CD4-positive, alpha-beta memory T cell (primary cell): Measurements from ENCODE around the gene UST. TPM values are rescaled to one million over a fixed set of nuclear protein-coding genes. Genes with fewer than 3 reads are reported as not detected.
"Not testable (repeated sequence)": the region's sequence is repeated elsewhere in the genome, so short reads cannot be mapped to it uniquely, and the experiment has no call there.

Experiments
- CTCF ChIA-PET: fragments of 350-600 bp; sonication (Branson Sonifier 250); formaldehyde crosslinking; loops from one replicate; lab custom pipeline; 2021; ENCODE audit warnings: inconsistent platforms; ENCODE audit not compliant: partially characterized antibody; lab: Charles Lee
- POLR2A ChIA-PET: fragments of 350-600 bp; sonication (Branson Sonifier 250); formaldehyde crosslinking; loops from one replicate; lab custom pipeline; 2021; ENCODE audit not compliant: partially characterized antibody; lab: Charles Lee
- DNase-seq, 5 donors: peaks; one replicate each; pipeline versions ENCODE4 v3.0.0 to v3.0.0-alpha.2; 2020 to 2022; ENCODE audit warnings: mixed read lengths in 1 of 5
- H3K27ac ChIP-seq: one replicate; pipeline ENCODE4 v1.7.0; 2013; ENCODE audit warnings: low read depth, low read length
- H3K27me3 ChIP-seq: 2 replicates; pipeline ENCODE4 v1.7.0; 2013; ENCODE audit warnings: mild to moderate bottlenecking, low read length, moderate library complexity; ENCODE audit not compliant: insufficient read depth
- H3K36me3 ChIP-seq: 2 replicates; pipeline ENCODE4 v1.7.0; 2013; ENCODE audit warnings: mild to moderate bottlenecking, low read length, moderate library complexity; ENCODE audit not compliant: insufficient read depth
- H3K4me1 ChIP-seq: 2 replicates; pipeline ENCODE4 v1.7.0; 2013; ENCODE audit warnings: mild to moderate bottlenecking, low read length, moderate library complexity; ENCODE audit not compliant: insufficient read depth
- H3K4me3 ChIP-seq, 2 donors: one replicate each; pipeline ENCODE4 v1.7.0; 2013; ENCODE audit warnings: low read length in 2 of 2, mild to moderate bottlenecking in 1 of 2
- H3K9me3 ChIP-seq, 2 donors: one replicate each; pipeline ENCODE4 v1.7.0; 2013; ENCODE audit warnings: low read length in 2 of 2, control low read depth in 1 of 2; ENCODE audit not compliant: control insufficient read depth in 1 of 2
- H3K27ac Mint-ChIP-seq, 7 donors: one replicate each; pipeline ENCODE4 v1.8.0; 2020 to 2021; ENCODE audit warnings: mixed read lengths in 7 of 7, mild to moderate bottlenecking in 6 of 7, inconsistent platforms in 3 of 7, moderate library complexity in 3 of 7
- H3K27me3 Mint-ChIP-seq, 2 donors: one replicate each; pipeline ENCODE4 v1.8.0; 2020 to 2021; ENCODE audit warnings: mixed read lengths in 2 of 2
- H3K36me3 Mint-ChIP-seq, 2 donors: one replicate each; pipeline ENCODE4 v1.8.0; 2020 to 2021; ENCODE audit warnings: mixed read lengths in 2 of 2, inconsistent platforms in 1 of 2, mild to moderate bottlenecking in 1 of 2
- H3K4me1 Mint-ChIP-seq, 4 donors: one replicate each; pipeline ENCODE4 v1.8.0; 2020 to 2021; ENCODE audit warnings: mixed read lengths in 4 of 4, mild to moderate bottlenecking in 1 of 4
- H3K4me3 Mint-ChIP-seq, 8 donors: one replicate each; pipeline ENCODE4 v1.8.0; 2020 to 2021; ENCODE audit warnings: mixed read lengths in 8 of 8, mild to moderate bottlenecking in 7 of 8, moderate library complexity in 6 of 8, inconsistent platforms in 3 of 8
- H3K9me3 Mint-ChIP-seq, 8 donors: one replicate each; pipeline ENCODE4 v1.8.0; 2020 to 2021; ENCODE audit warnings: mixed read lengths in 8 of 8, mild to moderate bottlenecking in 5 of 8, inconsistent platforms in 3 of 8, moderate library complexity in 1 of 8
- intact Hi-C: fragments of 100-400 bp; cut with micrococcal nuclease; formaldehyde crosslinking; loops from one replicate; pipeline ENCODE4 v1.15.1; 2023
- polyA plus RNA-seq, 2 donors: library from polyadenylated mRNA; unstranded; fragments of 300-500 nt; fragmentation: Illumina TruSeq; gene quantifications; one replicate each; pipeline ENCODE4 v1.2.3, GENCODE V29; 2021
- total RNA-seq, 2 experiments: library from RNA; stranded (reverse); gene quantifications; one replicate each; pipeline ENCODE4 v1.2.3, GENCODE V29; 2021

Gene UST
- total and polyA plus RNA-seq, 4 experiments from 2014 or later, result 2.2 to 7.6 (median 5.1) TPM

DNA sequence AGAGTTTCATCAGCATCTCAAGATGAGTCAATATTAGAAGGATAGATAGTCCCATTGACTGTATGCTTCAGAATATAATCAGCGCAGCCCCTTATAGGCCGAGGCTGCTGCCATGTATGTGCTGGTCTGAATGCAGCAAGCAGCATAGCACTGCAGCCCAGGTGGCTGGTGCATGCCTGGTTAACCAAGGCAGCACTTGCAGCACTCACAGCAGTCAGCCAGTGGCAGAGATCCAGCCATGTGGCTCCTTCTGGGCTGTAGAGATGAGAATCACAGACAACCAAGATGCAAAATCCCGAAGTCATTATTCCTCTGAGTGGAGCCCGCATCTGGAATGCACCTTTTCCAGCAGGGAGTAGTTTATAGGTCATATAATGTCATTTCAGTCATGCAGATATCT is 251.9 kb downstream of the UST start:
- CTCF ChIA-PET, result no interaction called here
- DNase-seq, result no peak
- no peak overlapping the region for H3K27ac Mint-ChIP-seq
- no peaks in the 10 kb centered on the region for H3K27me3 Mint-ChIP-seq
- intact Hi-C loops, result no loop called here
- H3K9me3 ChIP-seq, result peaks cover 0 to 6% of the 10 kb centered on the region in 2 donors
- H3K4me3 ChIP-seq, result no peak overlapping the region
- no peak overlapping the region for H3K4me3 Mint-ChIP-seq
- peaks cover 0 to 19% (median 15%) of the 10 kb centered on the region in 8 donors for H3K9me3 Mint-ChIP-seq
- no peaks in the 10 kb centered on the region for H3K27me3 ChIP-seq
- POLR2A ChIA-PET, result no interaction called here
- peaks cover 15 to 24% (median 19%) of the 10 kb centered on the region in 4 donors for H3K4me1 Mint-ChIP-seq
- no peak overlapping the region for H3K27ac ChIP-seq
- H3K36me3 ChIP-seq, result no peaks in the 10 kb centered on the region
- peaks cover 13% of the 10 kb centered on the region for H3K4me1 ChIP-seq
- H3K36me3 Mint-ChIP-seq, result peaks cover 10 to 13% of the 10 kb centered on the region in 2 donors

GRCh38 chr6:148999501-148999900 is 252.7 kb downstream of the UST start:
- Histone ChIP-seq H3K27ac (no peak overlapping the region), H3K9me3 (peaks cover 0 to 6% of the 10 kb centered on the region in 2 donors), H3K36me3 (no peaks in the 10 kb centered on the region), H3K4me1 (peaks cover 13% of the 10 kb centered on the region), H3K4me3 (no peak overlapping the region), H3K27me3 (no peaks in the 10 kb centered on the region)
- Mint-ChIP-seq H3K27me3 (no peaks in the 10 kb centered on the region), H3K36me3 (peaks cover 10 to 11% of the 10 kb centered on the region in 2 donors), H3K4me3 (no peak overlapping the region), H3K27ac (no peak overlapping the region), H3K4me1 (peaks cover 15 to 30% (median 23%) of the 10 kb centered on the region in 4 donors), H3K9me3 (peaks cover 0 to 19% (median 15%) of the 10 kb centered on the region in 8 donors)
- CTCF ChIA-PET, result no interaction called here
- POLR2A ChIA-PET, result no interaction called here
- intact Hi-C loops, result no loop called here
- no peak for DNase-seq

- no peak overlapping the region for H3K27ac ChIP-seq
- Mint-ChIP-seq H3K4me1 (peaks cover 15 to 31% (median 23%) of the 10 kb centered on the region in 4 donors), H3K36me3 (peaks cover 8% of the 10 kb centered on the region in 2 donors), H3K27me3 (no peaks in the 10 kb centered on the region), H3K9me3 (peaks cover 0 to 19% (median 15%) of the 10 kb centered on the region in 8 donors), H3K4me3 (peak overlapping the region in 5 of 8 donors; percentile 42 to 75 (median 67)), H3K27ac (peak overlapping the region in 6 of 7 donors; percentile 3 to 70 (median 44))
- intact Hi-C loops, result no loop called here
- no peaks in the 10 kb centered on the region for H3K27me3 ChIP-seq
- H3K36me3 ChIP-seq, result no peaks in the 10 kb centered on the region
- ChIA-PET POLR2A (no interaction called here), CTCF (interaction anchor here (0.7 kb wide), 1 partner anchor 10 kb away, joined by 3 read pairs; no protein-coding TSS in a partner anchor)
- H3K4me3 ChIP-seq, result no peak overlapping the region
- H3K9me3 ChIP-seq, result peaks cover 0 to 6% of the 10 kb centered on the region in 2 donors
- peaks cover 13% of the 10 kb centered on the region for H3K4me1 ChIP-seq
- no peak for DNase-seq
These were observed 253.2 kb downstream of the UST start for GRCh38 chr6:148999929-149000468.

DNA sequence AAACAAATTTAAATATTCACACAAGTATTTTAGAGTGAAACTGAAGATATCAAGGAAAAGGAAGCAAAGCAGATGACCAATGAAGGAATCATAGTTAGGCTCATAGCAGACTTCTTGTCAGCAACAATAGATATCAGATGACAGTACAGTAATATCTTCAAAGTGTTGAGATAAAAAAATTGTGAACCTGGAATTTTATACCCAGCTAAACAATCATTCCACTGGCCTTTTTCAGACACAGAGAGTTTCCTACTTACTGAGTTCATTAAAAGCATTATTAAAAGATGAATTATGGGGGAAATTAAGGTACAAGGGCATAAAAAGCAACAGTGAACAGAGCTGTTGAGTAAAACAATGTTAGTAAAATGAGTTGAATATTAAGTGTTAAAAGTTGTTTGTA is 254.6 kb downstream of the UST start:
- Mint-ChIP-seq H3K9me3 (peaks cover 0 to 21% (median 15%) of the 10 kb centered on the region in 8 donors), H3K4me3 (no peak overlapping the region), H3K4me1 (peaks cover 15 to 31% (median 23%) of the 10 kb centered on the region in 4 donors), H3K27me3 (no peaks in the 10 kb centered on the region), H3K36me3 (peaks cover 14 to 19% of the 10 kb centered on the region in 2 donors), H3K27ac (no peak overlapping the region)
- ChIA-PET POLR2A (no interaction called here), CTCF (interaction anchor here (1.5 kb wide), 1 partner anchor 9 kb away, joined by 3 read pairs; no protein-coding TSS in a partner anchor)
- H3K27me3 ChIP-seq, result no peaks in the 10 kb centered on the region
- no peak overlapping the region for H3K27ac ChIP-seq
- intact Hi-C loops, result no loop called here
- H3K36me3 ChIP-seq, result no peaks in the 10 kb centered on the region
- DNase-seq, result no peak
- H3K4me3 ChIP-seq, result no peak overlapping the region
- peaks cover 13% of the 10 kb centered on the region for H3K4me1 ChIP-seq
- H3K9me3 ChIP-seq, result peaks cover 0 to 6% of the 10 kb centered on the region in 2 donors

- Histone ChIP-seq H3K4me3 (no peak overlapping the region), H3K27me3 (no peaks in the 10 kb centered on the region), H3K9me3 (peaks cover 0 to 6% of the 10 kb centered on the region in 2 donors), H3K27ac (no peak overlapping the region), H3K4me1 (peaks cover 13% of the 10 kb centered on the region), H3K36me3 (no peaks in the 10 kb centered on the region)
- Mint-ChIP-seq H3K27me3 (no peaks in the 10 kb centered on the region), H3K9me3 (peaks cover 0 to 21% (median 15%) of the 10 kb centered on the region in 8 donors), H3K36me3 (peaks cover 16 to 23% of the 10 kb centered on the region in 2 donors), H3K27ac (no peak overlapping the region), H3K4me1 (peaks cover 12 to 24% (median 17%) of the 10 kb centered on the region in 4 donors), H3K4me3 (no peak overlapping the region)
- ChIA-PET POLR2A (no interaction called here), CTCF (no interaction called here)
- DNase-seq, result no peak
- intact Hi-C loops, result no loop called here
These were observed 256.7 kb downstream of the UST start for GRCh38 chr6:149003560-149003959.

- H3K27ac ChIP-seq, result no peak overlapping the region
- peaks cover 9% of the 10 kb centered on the region for H3K4me1 ChIP-seq
- ChIA-PET POLR2A (no interaction called here), CTCF (interaction anchor here (1.2 kb wide), 1 partner anchor 427 kb away, joined by 3 read pairs; no protein-coding TSS in a partner anchor)
- peaks cover 0 to 21% (median 15%) of the 10 kb centered on the region in 8 donors for H3K9me3 Mint-ChIP-seq
- peaks cover 9 to 19% (median 14%) of the 10 kb centered on the region in 4 donors for H3K4me1 Mint-ChIP-seq
- DNase-seq, result no peak
- intact Hi-C loops, result no loop called here
- no peaks in the 10 kb centered on the region for H3K27me3 Mint-ChIP-seq
- H3K27me3 ChIP-seq, result no peaks in the 10 kb centered on the region
- peaks cover 16 to 23% of the 10 kb centered on the region in 2 donors for H3K36me3 Mint-ChIP-seq
- no peaks in the 10 kb centered on the region for H3K36me3 ChIP-seq
- no peak overlapping the region for H3K4me3 Mint-ChIP-seq
- no peak overlapping the region for H3K4me3 ChIP-seq
- H3K9me3 ChIP-seq, result peaks cover 0 to 6% of the 10 kb centered on the region in 2 donors
- peak overlapping the region in 2 of 7 donors; percentile 19 to 24 for H3K27ac Mint-ChIP-seq
These were observed 257.8 kb downstream of the UST start for GRCh38 chr6:149004664-149005063.

DNA sequence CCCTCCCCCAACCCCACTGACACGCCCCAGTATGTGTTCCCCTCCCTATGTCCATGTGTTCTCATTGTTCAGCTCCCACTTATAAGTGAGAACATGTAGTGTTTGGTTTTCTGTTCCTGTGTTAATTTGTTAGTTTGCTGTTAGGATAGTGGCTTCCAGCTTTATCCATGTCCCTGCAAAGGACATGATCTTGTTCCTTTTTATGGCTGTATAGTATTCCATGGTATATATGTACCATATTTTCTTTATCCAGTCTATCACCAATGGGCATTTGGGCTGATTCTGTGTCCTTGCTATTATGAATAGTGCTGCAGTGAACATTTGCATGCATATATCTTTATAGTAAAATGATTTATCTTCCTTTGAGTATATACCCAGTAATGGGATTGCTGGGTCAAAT is 259.4 kb downstream of the UST start:
- H3K9me3 ChIP-seq, H3K27me3 ChIP-seq, H3K4me3 Mint-ChIP-seq, H3K36me3 ChIP-seq, DNase-seq, H3K27ac Mint-ChIP-seq, POLR2A ChIA-PET, H3K4me1 Mint-ChIP-seq, H3K9me3 Mint-ChIP-seq, H3K4me1 ChIP-seq, H3K4me3 ChIP-seq, H3K27ac ChIP-seq, H3K27me3 Mint-ChIP-seq, intact Hi-C loops, CTCF ChIA-PET: not testable (repeated sequence)
- H3K36me3 Mint-ChIP-seq, result peaks cover 13 to 15% of the 10 kb centered on the region in 2 donors
